SJCRH30 (cell line): ENCODE data around the gene VSX1. TPM values are rescaled to one million over a fixed set of nuclear protein-coding genes. Genes with fewer than 3 reads are reported as not detected.

ENCODE experiments used
- DNase-seq, 2 experiments: peaks; one replicate each; pipeline ENCODE4 v3.0.0-alpha.2; 2015 to 2020
- H3K27ac ChIP-seq: fragments of 250-450 bp; sonication (Bioruptor Pico); 2 replicates; pipeline ENCODE4 v1.5.1; 2020; ENCODE audit warnings: mild to moderate bottlenecking, moderate library complexity
- H3K27me3 ChIP-seq: fragments of 250-450 bp; sonication (Bioruptor Pico); 2 replicates; pipeline ENCODE4 v1.5.1; 2020; ENCODE audit warnings: mild to moderate bottlenecking, moderate library complexity
- H3K36me3 ChIP-seq: fragments of 250-450 bp; sonication (Bioruptor Pico); 2 replicates; pipeline ENCODE4 v1.5.1; 2020; ENCODE audit warnings: mild to moderate bottlenecking, moderate library complexity
- H3K4me1 ChIP-seq: fragments of 250-450 bp; sonication (Bioruptor Pico); 2 replicates; pipeline ENCODE4 v1.5.1; 2020; ENCODE audit warnings: mild to moderate bottlenecking, moderate library complexity
- H3K4me3 ChIP-seq: fragments of 250-450 bp; sonication (Bioruptor Pico); 2 replicates; pipeline ENCODE4 v1.5.1; 2020; ENCODE audit warnings: mild to moderate bottlenecking, moderate library complexity
- H3K9me3 ChIP-seq: fragments of 250-450 bp; sonication (Bioruptor Pico); replicated peaks from 2 replicates; pipeline ENCODE4 v1.5.1; 2020; ENCODE audit warnings: mild to moderate bottlenecking, moderate library complexity
- total RNA-seq: library from RNA; depleted of rRNA; stranded (reverse); fragments of >200 nt; shearing (Covaris generic); gene quantifications from 2 replicates; pipeline ENCODE4 v1.2.3, GENCODE V29; 2014; rRNA removed

VSX1 gene
- 0.06 and 0.10 TPM in 2 replicates for total RNA-seq

- Histone ChIP-seq H3K36me3 (no peaks in the 10 kb centered on the region), H3K4me3 (no peak within 1 kb of the TSS), H3K4me1 (peaks cover 3% of the 10 kb centered on the region; the same call in 1 of the 2 replicates), H3K9me3 (no peaks in the 10 kb centered on the region), H3K27me3 (no peaks in the 10 kb centered on the region), H3K27ac (no peak within 1 kb of the TSS)
- no peak for DNase-seq
Observed at GRCh38 chr20:25081730-25082497, at the start of gene VSX1. VSX1 (minus strand) TSS chr20:25082141; CDS start chr20:25082096, 45 bp downstream.

DNA sequence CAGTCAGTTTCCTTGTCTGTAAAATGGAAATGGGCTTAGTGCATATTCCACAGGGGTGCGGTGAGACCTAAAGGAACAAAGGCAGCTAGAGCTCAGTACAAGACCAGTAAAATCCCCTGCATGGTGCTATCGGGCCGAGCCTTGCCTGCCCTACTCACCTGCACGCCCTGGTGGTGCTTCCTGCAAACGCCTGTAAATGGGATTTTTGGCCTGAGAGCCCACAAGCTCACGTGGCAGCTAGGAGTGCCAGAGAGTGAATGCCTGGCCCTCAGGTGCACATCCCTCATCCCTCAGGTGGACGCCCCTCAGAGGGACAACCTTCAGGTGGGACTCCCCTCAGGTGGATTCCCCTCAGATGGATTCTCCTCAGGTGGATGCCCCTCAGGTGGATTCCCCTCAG lies 48.0 kb upstream of the VSX1 start:
- no peak for DNase-seq
- H3K9me3 ChIP-seq, result no peaks in the 10 kb centered on the region; the same call in 1 of the 2 replicates
- no peak overlapping the region for H3K27ac ChIP-seq
- H3K36me3 ChIP-seq, result no peaks in the 10 kb centered on the region
- H3K4me3 ChIP-seq, result no peak overlapping the region
- H3K27me3 ChIP-seq, result no peaks in the 10 kb centered on the region
- no peaks in the 10 kb centered on the region for H3K4me1 ChIP-seq

GRCh38 chr20:25129428-25129827 lies 47.5 kb upstream of the VSX1 start:
- Histone ChIP-seq H3K36me3 (no peaks in the 10 kb centered on the region), H3K27me3 (no peaks in the 10 kb centered on the region), H3K9me3 (no peaks in the 10 kb centered on the region; the same call in 1 of the 2 replicates), H3K27ac (no peak overlapping the region), H3K4me3 (no peak overlapping the region), H3K4me1 (no peaks in the 10 kb centered on the region)
- DNase-seq, result no peak

DNA sequence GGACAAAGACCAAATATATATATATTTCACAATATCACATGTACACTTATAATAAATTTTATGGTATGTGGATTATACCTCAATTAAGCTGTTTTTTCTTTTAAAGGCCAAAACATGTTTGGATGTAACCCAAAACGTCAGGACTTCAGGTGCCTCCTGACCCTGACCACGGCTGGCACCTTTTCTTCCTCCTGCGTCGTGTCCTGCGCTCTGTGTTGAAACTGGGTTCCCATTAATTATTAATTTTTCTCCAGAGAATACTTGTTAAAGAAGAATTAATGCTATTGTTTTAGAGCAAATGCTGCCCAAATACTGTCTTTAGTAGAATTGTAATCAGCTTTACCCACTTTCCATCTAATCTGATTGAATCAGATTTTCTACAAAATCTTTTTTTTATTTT lies 46.7 kb upstream of the VSX1 start:
- DNase-seq, result no peak
- H3K27ac ChIP-seq, result no peak overlapping the region
- no peaks in the 10 kb centered on the region; the same call in 1 of the 2 replicates for H3K9me3 ChIP-seq
- H3K27me3 ChIP-seq, result no peaks in the 10 kb centered on the region
- no peaks in the 10 kb centered on the region for H3K36me3 ChIP-seq
- no peaks in the 10 kb centered on the region for H3K4me1 ChIP-seq
- H3K4me3 ChIP-seq, result no peak overlapping the region

- DNase-seq, result no peak
- no peak overlapping the region for H3K4me3 ChIP-seq
- no peaks in the 10 kb centered on the region for H3K4me1 ChIP-seq
- H3K36me3 ChIP-seq, result no peaks in the 10 kb centered on the region
- H3K27ac ChIP-seq, result no peak overlapping the region
- no peaks in the 10 kb centered on the region for H3K27me3 ChIP-seq
- no peaks in the 10 kb centered on the region; the same call in 1 of the 2 replicates for H3K9me3 ChIP-seq
Observed at GRCh38 chr20:25127761-25128537, 46.0 kb upstream of the VSX1 start.

DNA sequence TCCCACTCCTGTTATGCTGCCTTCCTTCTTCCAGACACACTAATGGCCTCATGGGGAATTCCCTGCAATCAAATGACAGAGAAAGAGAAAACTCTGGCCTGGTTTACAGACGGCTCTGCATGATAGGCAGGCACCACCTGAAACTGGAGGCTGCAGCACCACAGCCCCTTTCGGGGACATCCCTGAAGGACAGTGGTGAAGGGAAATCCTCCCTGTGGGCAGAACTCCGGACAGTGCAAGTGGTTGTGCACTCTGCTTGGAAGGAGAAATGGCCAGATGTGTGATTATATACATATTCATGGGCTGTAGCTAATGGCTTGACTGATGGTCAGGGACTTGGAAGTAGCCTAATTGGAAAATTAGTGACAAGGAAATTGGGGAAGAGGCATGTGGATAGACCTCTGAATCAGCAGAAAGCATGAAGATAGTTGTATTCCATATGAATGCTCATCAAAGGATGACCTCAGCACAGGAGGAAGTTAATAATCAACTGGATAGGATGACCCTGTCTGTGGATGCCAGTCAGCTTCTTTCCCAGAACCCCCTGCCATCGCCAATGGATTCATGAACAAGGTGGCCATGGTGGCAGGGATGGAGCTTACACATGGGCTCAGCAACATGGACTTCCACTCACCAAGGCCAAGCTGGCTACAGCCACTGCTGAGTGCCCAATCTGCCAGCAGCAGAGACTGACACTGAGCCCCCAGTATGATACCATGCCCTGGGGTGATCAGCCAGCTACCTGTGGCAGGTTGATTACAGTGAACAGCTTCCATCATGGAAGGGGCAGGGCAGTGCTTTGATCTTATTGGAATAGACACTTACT lies 44.5 kb upstream of the VSX1 start:
- DNase-seq, result no peak
- no peaks in the 10 kb centered on the region for H3K27me3 ChIP-seq
- H3K4me1 ChIP-seq, result no peaks in the 10 kb centered on the region
- H3K9me3 ChIP-seq, result no peaks in the 10 kb centered on the region; the same call in 1 of the 2 replicates
- no peak overlapping the region for H3K27ac ChIP-seq
- no peak overlapping the region for H3K4me3 ChIP-seq
- H3K36me3 ChIP-seq, result no peaks in the 10 kb centered on the region

DNA sequence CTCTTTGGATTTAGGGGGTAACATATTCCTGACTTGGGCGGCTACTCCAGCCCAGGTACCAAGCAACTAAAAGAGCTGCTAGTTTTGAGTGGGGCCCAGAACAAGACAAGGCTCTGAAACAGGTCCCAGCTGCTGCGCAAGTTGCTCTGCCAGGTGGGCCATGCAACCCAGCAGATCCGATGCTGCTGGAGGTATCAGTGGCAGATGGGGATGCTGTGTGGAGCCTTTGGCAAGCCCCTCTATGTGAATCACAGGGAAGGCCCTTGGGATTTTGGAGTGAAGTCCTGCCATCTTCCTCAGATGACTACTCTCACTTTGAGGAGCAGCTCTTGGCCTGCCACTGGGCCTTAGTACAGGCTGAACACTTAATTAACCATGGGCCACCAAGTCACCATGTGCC lies 43.7 kb upstream of the VSX1 start:
- H3K36me3 ChIP-seq, result no peaks in the 10 kb centered on the region
- H3K9me3 ChIP-seq, result no peaks in the 10 kb centered on the region; the same call in 1 of the 2 replicates
- no peak overlapping the region for H3K27ac ChIP-seq
- no peaks in the 10 kb centered on the region for H3K27me3 ChIP-seq
- DNase-seq, result no peak
- no peak overlapping the region for H3K4me3 ChIP-seq
- no peaks in the 10 kb centered on the region for H3K4me1 ChIP-seq

DNA sequence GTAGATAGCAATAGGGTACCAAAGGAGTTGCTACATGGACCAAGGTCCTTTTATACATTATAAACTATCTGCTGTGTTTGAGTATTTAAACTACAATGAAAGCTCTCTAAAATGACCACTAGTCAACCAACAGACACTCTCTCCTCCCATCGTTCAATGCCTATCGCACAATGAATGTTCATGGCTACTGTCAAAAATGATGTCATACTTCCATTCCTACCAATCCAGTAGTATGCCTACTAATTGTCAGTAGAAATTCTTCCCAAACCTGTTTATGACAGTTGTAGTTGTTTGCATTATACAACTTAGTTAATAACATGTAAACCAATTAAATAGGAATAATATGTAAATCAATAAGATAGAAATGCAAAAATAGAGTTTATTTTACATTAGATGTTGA lies 39.0 kb upstream of the VSX1 start:
- Histone ChIP-seq H3K9me3 (no peaks in the 10 kb centered on the region), H3K27me3 (no peaks in the 10 kb centered on the region), H3K4me1 (peaks cover 18% of the 10 kb centered on the region), H3K4me3 (no peak overlapping the region), H3K36me3 (no peaks in the 10 kb centered on the region), H3K27ac (no peak overlapping the region)
- DNase-seq, result no peak

GRCh38 chr20:25120457-25120856 lies 38.5 kb upstream of the VSX1 start:
- H3K9me3 ChIP-seq, result no peaks in the 10 kb centered on the region
- H3K27me3 ChIP-seq, result no peaks in the 10 kb centered on the region
- H3K4me1 ChIP-seq, result peaks cover 23% of the 10 kb centered on the region
- no peak overlapping the region for H3K27ac ChIP-seq
- H3K4me3 ChIP-seq, result no peak overlapping the region
- H3K36me3 ChIP-seq, result no peaks in the 10 kb centered on the region
- DNase-seq, result no peak

- no peak overlapping the region for H3K27ac ChIP-seq
- no peak for DNase-seq
- H3K27me3 ChIP-seq, result no peaks in the 10 kb centered on the region
- peaks cover 29% of the 10 kb centered on the region for H3K4me1 ChIP-seq
- H3K36me3 ChIP-seq, result no peaks in the 10 kb centered on the region
- H3K4me3 ChIP-seq, result no peak overlapping the region
- H3K9me3 ChIP-seq, result no peaks in the 10 kb centered on the region
Observed at GRCh38 chr20:25118529-25118928, 36.6 kb upstream of the VSX1 start.

DNA sequence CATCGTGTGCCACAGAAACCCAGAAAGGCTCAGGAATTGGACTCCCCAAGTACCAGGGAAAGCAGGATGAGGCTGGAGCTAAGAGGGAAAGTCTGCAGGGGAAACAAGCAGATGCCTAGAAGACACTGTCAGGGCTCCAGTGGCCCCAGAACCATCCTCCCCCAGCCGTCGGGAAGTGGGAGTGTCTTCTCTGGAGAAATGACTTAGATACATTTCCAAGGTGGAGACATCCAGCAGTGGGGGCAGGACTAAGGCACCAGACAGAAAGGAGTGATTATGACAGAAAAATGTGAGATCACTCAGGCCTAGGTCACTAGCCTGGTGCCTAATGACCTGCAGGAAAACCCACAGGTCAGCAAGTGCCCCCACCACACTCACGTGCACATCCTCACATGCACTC lies 36.0 kb upstream of the VSX1 start:
- Histone ChIP-seq H3K4me1 (peaks cover 29% of the 10 kb centered on the region), H3K9me3 (no peaks in the 10 kb centered on the region), H3K36me3 (no peaks in the 10 kb centered on the region), H3K27ac (no peak overlapping the region), H3K4me3 (no peak overlapping the region), H3K27me3 (no peaks in the 10 kb centered on the region)
- DNase-seq, result peak in 1 of 2 experiments; percentile 37

- Histone ChIP-seq H3K9me3 (no peaks in the 10 kb centered on the region), H3K4me3 (no peak overlapping the region), H3K4me1 (peaks cover 29% of the 10 kb centered on the region), H3K27ac (peak overlapping the region; percentile 20), H3K27me3 (no peaks in the 10 kb centered on the region), H3K36me3 (no peaks in the 10 kb centered on the region)
- peak; percentile 84 to 94 for DNase-seq
Observed at GRCh38 chr20:25116739-25117458, 35.0 kb upstream of the VSX1 start.

GRCh38 chr20:25103526-25103925 lies 21.6 kb upstream of the VSX1 start:
- no peaks in the 10 kb centered on the region for H3K4me1 ChIP-seq
- no peak for DNase-seq
- H3K4me3 ChIP-seq, result no peak overlapping the region

GRCh38 chr20:25100914-25101313 lies 19.0 kb upstream of the VSX1 start:
- no peaks in the 10 kb centered on the region for H3K4me1 ChIP-seq
- no peak overlapping the region for H3K4me3 ChIP-seq
- no peak for DNase-seq
- 0 out of 2 replicates have a peak, but pooled peaks cover 3% of the 10 kb centered on the region for H3K27me3 ChIP-seq
- no peaks in the 10 kb centered on the region for H3K36me3 ChIP-seq
- H3K27ac ChIP-seq, result no peak overlapping the region
- H3K9me3 ChIP-seq, result no peaks in the 10 kb centered on the region

More at GRCh38 chr20:25103526-25103925, 21.6 kb upstream of the VSX1 start:
- Histone ChIP-seq H3K27me3 (no peaks in the 10 kb centered on the region), H3K36me3 (no peaks in the 10 kb centered on the region), H3K9me3 (no peaks in the 10 kb centered on the region), H3K27ac (no peak overlapping the region)
